ENCODE measurements around the gene OTC.

- TF ChIP-seq CTCF (IDR thresholded peaks at IDR 0.05; ENCODE audit: low read depth, low read length) (no peak), EZH2phosphoT487 (IDR thresholded peaks at IDR 0.05; ENCODE audit: low read depth) (no peak)
Observed at GRCh38 chrX:38452603-38453002, 100.2 kb downstream of the OTC start.
